DOHH2 (cell line): ENCODE results near the gene CSMD2.

Source experiments
- EZH2phosphoT487 ChIP-seq: fragments of 200-600 bp; sonication (generic); IDR thresholded peaks from 2 replicates; pipeline ENCODE4 v1.6.1; 2017; ENCODE audit warnings: borderline replicate concordance, mild to moderate bottlenecking, antibody characterized with exemption, low read length, moderate library complexity, mixed read lengths
- TF ChIP-seq, protein P1 (sequence below): fragments of 200-600 bp; sonication (generic); IDR thresholded peaks from one replicate; pipeline ENCODE4 v1.5.1; 2014; ENCODE audit warnings: antibody characterized with exemption, mild to moderate bottlenecking, low read depth, low read length; ENCODE audit not compliant: poor library complexity, severe bottlenecking

DNA sequence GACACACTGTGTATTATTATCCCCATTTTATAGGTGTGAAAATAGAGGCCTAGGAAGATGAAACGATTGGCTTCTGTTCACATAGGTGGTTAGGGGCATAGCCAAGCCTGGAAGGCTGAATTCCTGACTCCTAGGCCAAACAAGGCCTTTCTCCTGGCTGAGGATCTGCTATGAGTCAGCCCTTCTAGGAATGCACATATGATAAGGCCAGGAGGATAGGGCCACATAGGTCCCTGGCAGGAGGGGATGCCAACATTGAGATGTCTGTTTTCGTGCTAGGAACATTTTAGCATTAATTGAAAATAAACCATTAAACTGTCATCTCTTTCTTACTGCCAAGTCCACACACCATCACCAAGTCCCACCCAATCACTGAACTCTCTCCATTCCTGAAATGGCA, 9.2 kb downstream of the CSMD2 start:
- TF ChIP-seq, protein P1, sequence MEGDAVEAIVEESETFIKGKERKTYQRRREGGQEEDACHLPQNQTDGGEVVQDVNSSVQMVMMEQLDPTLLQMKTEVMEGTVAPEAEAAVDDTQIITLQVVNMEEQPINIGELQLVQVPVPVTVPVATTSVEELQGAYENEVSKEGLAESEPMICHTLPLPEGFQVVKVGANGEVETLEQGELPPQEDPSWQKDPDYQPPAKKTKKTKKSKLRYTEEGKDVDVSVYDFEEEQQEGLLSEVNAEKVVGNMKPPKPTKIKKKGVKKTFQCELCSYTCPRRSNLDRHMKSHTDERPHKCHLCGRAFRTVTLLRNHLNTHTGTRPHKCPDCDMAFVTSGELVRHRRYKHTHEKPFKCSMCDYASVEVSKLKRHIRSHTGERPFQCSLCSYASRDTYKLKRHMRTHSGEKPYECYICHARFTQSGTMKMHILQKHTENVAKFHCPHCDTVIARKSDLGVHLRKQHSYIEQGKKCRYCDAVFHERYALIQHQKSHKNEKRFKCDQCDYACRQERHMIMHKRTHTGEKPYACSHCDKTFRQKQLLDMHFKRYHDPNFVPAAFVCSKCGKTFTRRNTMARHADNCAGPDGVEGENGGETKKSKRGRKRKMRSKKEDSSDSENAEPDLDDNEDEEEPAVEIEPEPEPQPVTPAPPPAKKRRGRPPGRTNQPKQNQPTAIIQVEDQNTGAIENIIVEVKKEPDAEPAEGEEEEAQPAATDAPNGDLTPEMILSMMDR, result no peak
- TF ChIP-seq EZH2phosphoT487, result no peak
